HUES48 (cell line): ENCODE data around the gene MAP3K3.

Experiments
- H3K27ac ChIP-seq: one replicate; pipeline ENCODE4 v1.7.0; 2013; ENCODE audit warnings: low read depth, low read length, inconsistent platforms
- H3K27me3 ChIP-seq: 2 replicates; pipeline ENCODE4 v1.6.1; 2013; ENCODE audit warnings: mild to moderate bottlenecking, low read length; ENCODE audit not compliant: control insufficient read depth, insufficient read depth
- H3K36me3 ChIP-seq: 2 replicates; pipeline ENCODE4 v1.6.1; 2013; ENCODE audit warnings: low read length; ENCODE audit not compliant: control insufficient read depth, insufficient read depth
- H3K4me1 ChIP-seq: 2 replicates; pipeline ENCODE4 v1.6.1; 2013; ENCODE audit warnings: mild to moderate bottlenecking, low read length; ENCODE audit not compliant: control insufficient read depth, insufficient read depth
- H3K4me3 ChIP-seq: 2 replicates; pipeline ENCODE4 v1.5.1; 2013; ENCODE audit warnings: mild to moderate bottlenecking, low read depth, low read length
- H3K9ac ChIP-seq: 2 replicates; pipeline ENCODE4 v1.6.1; 2013; ENCODE audit warnings: mild to moderate bottlenecking, low read depth, low read length, moderate library complexity
- H3K9me3 ChIP-seq: 2 replicates; pipeline ENCODE4 v1.6.1; 2013; ENCODE audit warnings: low read length; ENCODE audit not compliant: control insufficient read depth, insufficient read depth

The MAP3K3 gene

GRCh38 chr17:63699638-63700527 lies 77.7 kb downstream of the MAP3K3 start, which contains the start of gene LIMD2:
LIMD2 (minus strand) TSS chr17:63700125; CDS start chr17:63699298, 827 bp downstream.
- H3K4me1 ChIP-seq: peaks cover 19% of the 10 kb centered on the region; the same call in 1 of the 2 replicates
- H3K36me3 ChIP-seq: peaks cover 32% of the 10 kb centered on the region
- peak within 1 kb of the TSS; percentile 83 for H3K9ac ChIP-seq
- H3K9me3 ChIP-seq: no peaks in the 10 kb centered on the region
- H3K4me3 ChIP-seq: peak within 1 kb of the TSS; percentile 69
- H3K27me3 ChIP-seq: no peaks in the 10 kb centered on the region
- peak within 1 kb of the TSS; percentile 88 for H3K27ac ChIP-seq

- Histone ChIP-seq H3K9ac (peak overlapping the region; percentile 83), H3K4me1 (peaks cover 19% of the 10 kb centered on the region; the same call in 1 of the 2 replicates), H3K4me3 (peak overlapping the region; percentile 69), H3K27me3 (no peaks in the 10 kb centered on the region), H3K27ac (peak overlapping the region; percentile 88), H3K36me3 (peaks cover 36% of the 10 kb centered on the region), H3K9me3 (no peaks in the 10 kb centered on the region)
Measured at GRCh38 chr17:63700528-63701455, 78.6 kb downstream of the MAP3K3 start.

DNA sequence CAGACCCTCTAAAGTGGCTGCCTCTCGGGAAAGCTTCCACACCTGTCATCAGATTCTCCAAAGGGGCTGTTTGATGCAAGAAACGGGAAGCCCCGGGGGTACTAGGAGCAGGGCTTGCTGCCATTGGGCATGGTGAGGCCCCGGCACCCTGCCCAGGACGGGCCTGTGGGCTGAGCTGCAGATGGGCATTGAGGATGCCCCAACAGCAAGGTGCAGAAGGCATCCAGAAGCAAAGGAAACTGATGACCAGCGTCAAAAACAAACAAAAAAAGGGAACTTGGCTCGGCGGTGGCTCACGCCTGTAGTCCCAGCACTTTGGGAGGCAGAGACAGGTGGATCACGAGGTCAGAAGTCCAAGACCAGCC lies 79.2 kb downstream of the MAP3K3 start:
- no peak overlapping the region for H3K27ac ChIP-seq
- H3K4me3 ChIP-seq: peak overlapping the region; percentile 69
- no peaks in the 10 kb centered on the region for H3K9me3 ChIP-seq
- H3K9ac ChIP-seq: peak overlapping the region; percentile 19; the same call in 1 of the 2 replicates
- no peaks in the 10 kb centered on the region for H3K27me3 ChIP-seq
- peaks cover 16% of the 10 kb centered on the region; the same call in 1 of the 2 replicates for H3K4me1 ChIP-seq
- H3K36me3 ChIP-seq: peaks cover 36% of the 10 kb centered on the region

DNA sequence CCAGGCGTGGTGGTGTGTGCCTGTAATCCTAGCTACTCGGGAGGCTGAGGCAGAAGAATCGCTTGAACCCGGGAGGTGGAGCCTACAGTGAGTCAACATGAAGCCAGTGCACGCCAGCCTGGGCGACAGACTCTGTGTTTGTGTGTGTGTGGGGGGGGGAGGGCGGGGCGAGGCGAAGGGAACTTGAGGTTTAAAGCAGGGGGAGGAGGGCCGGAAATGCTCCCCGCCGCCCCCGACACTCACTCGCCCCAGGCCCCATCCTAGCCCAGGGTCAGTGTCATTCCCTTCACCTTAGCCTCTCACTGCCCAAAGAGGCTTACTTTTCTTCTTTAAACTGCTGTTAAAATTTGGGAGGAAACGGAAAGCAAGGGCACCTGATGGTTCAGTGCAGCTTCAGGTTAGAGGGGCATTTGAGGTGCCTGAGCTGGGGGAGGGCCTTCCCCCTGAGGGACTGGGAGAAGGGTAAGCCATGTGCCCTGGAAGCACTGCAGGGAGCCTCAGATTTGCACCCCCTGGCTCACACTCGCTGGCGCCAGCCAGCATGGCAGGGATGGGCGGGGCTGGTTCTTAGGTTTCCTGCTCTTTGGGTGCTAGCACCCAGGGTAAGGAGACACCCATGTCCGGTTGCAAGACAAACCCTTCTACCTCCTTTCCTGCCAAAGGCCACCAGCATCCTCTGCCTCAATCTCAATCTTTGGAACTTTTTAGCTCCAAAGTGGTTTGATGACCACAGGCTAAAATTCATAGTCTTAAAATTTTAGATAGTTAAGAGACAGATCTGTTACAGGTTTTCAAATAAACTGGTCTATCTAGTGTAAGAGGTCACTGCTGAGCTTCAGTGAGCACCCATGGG lies 79.9 kb downstream of the MAP3K3 start:
- no peaks in the 10 kb centered on the region for H3K9me3 ChIP-seq
- H3K36me3 ChIP-seq: peaks cover 35% of the 10 kb centered on the region
- no peaks in the 10 kb centered on the region for H3K27me3 ChIP-seq
- H3K4me3 ChIP-seq: peak overlapping the region; percentile 69
- H3K9ac ChIP-seq: no peak overlapping the region
- H3K4me1 ChIP-seq: peaks cover 16% of the 10 kb centered on the region; the same call in 1 of the 2 replicates
- no peak overlapping the region for H3K27ac ChIP-seq

GRCh38 chr17:63702721-63703015 lies 80.5 kb downstream of the MAP3K3 start:
- H3K27ac ChIP-seq: no peak overlapping the region
- H3K4me1 ChIP-seq: peaks cover 10% of the 10 kb centered on the region; the same call in 1 of the 2 replicates
- no peak overlapping the region for H3K9ac ChIP-seq
- H3K27me3 ChIP-seq: no peaks in the 10 kb centered on the region
- H3K4me3 ChIP-seq: no peak overlapping the region
- H3K36me3 ChIP-seq: peaks cover 30% of the 10 kb centered on the region
- H3K9me3 ChIP-seq: no peaks in the 10 kb centered on the region

GRCh38 chr17:63703029-63703428 lies 80.8 kb downstream of the MAP3K3 start:
- peaks cover 8% of the 10 kb centered on the region; the same call in 1 of the 2 replicates for H3K4me1 ChIP-seq
- H3K9me3 ChIP-seq: no peaks in the 10 kb centered on the region
- H3K27ac ChIP-seq: no peak overlapping the region
- peaks cover 28% of the 10 kb centered on the region for H3K36me3 ChIP-seq
- no peak overlapping the region for H3K9ac ChIP-seq
- no peak overlapping the region for H3K4me3 ChIP-seq
- no peaks in the 10 kb centered on the region for H3K27me3 ChIP-seq

- H3K27ac ChIP-seq: no peak overlapping the region
- H3K9ac ChIP-seq: no peak overlapping the region
- peaks cover 3% of the 10 kb centered on the region; the same call in 1 of the 2 replicates for H3K4me1 ChIP-seq
- no peaks in the 10 kb centered on the region for H3K9me3 ChIP-seq
- no peaks in the 10 kb centered on the region for H3K27me3 ChIP-seq
- no peak overlapping the region for H3K4me3 ChIP-seq
- H3K36me3 ChIP-seq: peaks cover 30% of the 10 kb centered on the region
Measured at GRCh38 chr17:63703556-63704258, 81.5 kb downstream of the MAP3K3 start.

DNA sequence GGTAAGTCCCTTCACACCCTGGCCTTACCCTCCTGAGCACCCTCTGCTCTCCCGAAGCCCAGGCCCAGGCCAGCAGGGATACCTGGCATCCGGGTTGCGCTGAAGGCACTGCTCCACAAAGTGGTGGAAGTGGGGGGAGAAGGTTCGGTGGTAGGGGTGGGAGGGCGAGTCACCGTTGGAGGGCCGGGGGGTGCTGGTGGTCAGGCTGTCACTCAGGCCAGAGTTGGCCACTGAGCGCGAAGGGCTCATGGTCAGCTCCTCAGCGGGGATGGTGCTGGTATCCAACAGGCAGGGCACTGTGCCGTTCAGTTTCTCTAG lies 82.0 kb downstream of the MAP3K3 start:
- peaks cover 3% of the 10 kb centered on the region; the same call in 1 of the 2 replicates for H3K4me1 ChIP-seq
- H3K4me3 ChIP-seq: no peak overlapping the region
- H3K36me3 ChIP-seq: peaks cover 35% of the 10 kb centered on the region

DNA sequence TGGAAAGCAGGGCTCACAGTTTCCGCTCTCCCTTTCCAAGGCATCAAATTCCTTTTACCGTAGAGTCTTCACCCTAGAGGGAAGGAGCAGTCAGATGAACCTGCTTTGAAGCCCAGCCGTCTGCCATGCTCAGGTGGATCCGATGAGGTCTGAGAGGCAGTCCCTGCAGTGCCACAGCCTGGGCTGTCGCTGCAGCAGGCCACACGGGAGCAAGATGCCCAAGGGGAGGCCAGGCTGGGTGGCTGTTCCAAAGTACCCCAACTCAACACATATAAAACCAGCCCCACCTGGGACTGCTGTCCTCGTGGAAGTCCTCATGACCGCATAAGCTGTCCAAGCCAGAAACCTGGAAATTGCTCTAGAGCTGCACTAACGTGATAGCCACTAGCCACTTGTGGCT lies 82.6 kb downstream of the MAP3K3 start:
- no peak overlapping the region for H3K4me3 ChIP-seq
- H3K4me1 ChIP-seq: peaks cover 3% of the 10 kb centered on the region; the same call in 1 of the 2 replicates

More for the DNA sequence above, 82.0 kb downstream of the MAP3K3 start:
- H3K9ac ChIP-seq: no peak overlapping the region
- H3K9me3 ChIP-seq: no peaks in the 10 kb centered on the region
- no peak overlapping the region for H3K27ac ChIP-seq
- H3K27me3 ChIP-seq: no peaks in the 10 kb centered on the region

GRCh38 chr17:63705657-63706056 lies 83.4 kb downstream of the MAP3K3 start:
- H3K4me3 ChIP-seq: no peak overlapping the region
- H3K27ac ChIP-seq: no peak overlapping the region
- H3K36me3 ChIP-seq: peaks cover 46% of the 10 kb centered on the region
- H3K9ac ChIP-seq: no peak overlapping the region
- H3K27me3 ChIP-seq: no peaks in the 10 kb centered on the region
- H3K4me1 ChIP-seq: peaks cover 3% of the 10 kb centered on the region; the same call in 1 of the 2 replicates
- H3K9me3 ChIP-seq: no peaks in the 10 kb centered on the region

More for the DNA sequence above, 82.6 kb downstream of the MAP3K3 start:
- Histone ChIP-seq H3K36me3 (peaks cover 42% of the 10 kb centered on the region), H3K27ac (no peak overlapping the region), H3K9ac (no peak overlapping the region), H3K27me3 (no peaks in the 10 kb centered on the region), H3K9me3 (no peaks in the 10 kb centered on the region)
